Mesenchymal stem cell (in vitro differentiated cells and primary cell): ENCODE results near the gene SLC6A13.

Source experiments
- DNase-seq: peaks from one replicate; pipeline ENCODE4 v3.0.0-alpha.2; 2013
- H2AFZ ChIP-seq: one replicate; pipeline ENCODE4 v1.6.1; 2013; ENCODE audit warnings: low read depth, mild to moderate bottlenecking, control low read depth, inconsistent platforms, low read length, moderate library complexity
- H2AK5ac ChIP-seq: 2 replicates; pipeline ENCODE4 v1.6.1; 2013; ENCODE audit warnings: low read length, moderate library complexity, mild to moderate bottlenecking, inconsistent platforms; ENCODE audit not compliant: severe bottlenecking
- H2BK120ac ChIP-seq: one replicate; pipeline ENCODE4 v1.6.1; 2013; ENCODE audit warnings: low read depth, mild to moderate bottlenecking, inconsistent platforms, low read length, moderate library complexity
- H2BK12ac ChIP-seq, 2 experiments: one replicate each; pipeline ENCODE4 v1.6.1; 2013; ENCODE audit warnings: inconsistent platforms in 2 of 2, low read length in 2 of 2, mild to moderate bottlenecking in 2 of 2, moderate library complexity in 2 of 2, control low read depth in 1 of 2
- H2BK15ac ChIP-seq: one replicate; pipeline ENCODE4 v1.6.1; 2013; ENCODE audit warnings: mild to moderate bottlenecking, low read depth, inconsistent platforms; ENCODE audit not compliant: poor library complexity, severe bottlenecking
- H2BK5ac ChIP-seq: 2 replicates; pipeline ENCODE4 v1.6.1; 2013; ENCODE audit warnings: low read depth, mild to moderate bottlenecking, low read length, control low read depth, inconsistent platforms; ENCODE audit not compliant: poor library complexity, severe bottlenecking
- H3K14ac ChIP-seq, 2 experiments: one replicate each; pipeline ENCODE4 v1.6.1; 2013; ENCODE audit warnings: inconsistent platforms in 2 of 2, low read length in 2 of 2, control low read depth in 1 of 2, mild to moderate bottlenecking in 1 of 2, moderate library complexity in 1 of 2
- H3K18ac ChIP-seq, 2 experiments: one replicate each; pipeline ENCODE4 v1.6.1; 2013; ENCODE audit warnings: inconsistent platforms in 2 of 2, low read length in 2 of 2, control low read depth in 1 of 2, low read depth in 1 of 2, mild to moderate bottlenecking in 1 of 2
- H3K23ac ChIP-seq, 2 experiments: one replicate each; pipeline ENCODE4 v1.6.1; 2013; ENCODE audit warnings: inconsistent platforms in 2 of 2, low read length in 2 of 2, mild to moderate bottlenecking in 2 of 2, moderate library complexity in 2 of 2, control low read depth in 1 of 2
- H3K27ac ChIP-seq: 2 replicates; pipeline ENCODE4 v1.5.1; 2013; ENCODE audit warnings: mild to moderate bottlenecking, moderate library complexity, low read length, control low read depth, inconsistent platforms; ENCODE audit not compliant: poor library complexity, severe bottlenecking
- H3K27me3 ChIP-seq, 2 experiments: 2 replicates each; pipeline versions ENCODE4 v1.6.1 to v1.7.0; 2013; ENCODE audit warnings: low read length in 2 of 2, mild to moderate bottlenecking in 2 of 2, moderate library complexity in 2 of 2, control low read depth in 1 of 2, inconsistent platforms in 1 of 2; ENCODE audit not compliant: control insufficient read depth in 1 of 2, insufficient read depth in 1 of 2
- H3K36me3 ChIP-seq, 2 experiments: 2 replicates each; pipeline versions ENCODE4 v1.6.1 to v1.7.0; 2013; ENCODE audit warnings: low read length in 2 of 2, control low read depth in 1 of 2, inconsistent platforms in 1 of 2, low read depth in 1 of 2, mild to moderate bottlenecking in 1 of 2; ENCODE audit not compliant: insufficient read depth in 2 of 2, control insufficient read depth in 1 of 2
- H3K4ac ChIP-seq, 2 experiments: one replicate each; pipeline ENCODE4 v1.6.1; 2013; ENCODE audit warnings: inconsistent platforms in 2 of 2, low read length in 2 of 2, mild to moderate bottlenecking in 2 of 2, moderate library complexity in 2 of 2, control low read depth in 1 of 2, low read depth in 1 of 2
- H3K4me1 ChIP-seq: 2 replicates; pipeline ENCODE4 v1.6.1; 2013; ENCODE audit warnings: low read depth, low read length, control low read depth; ENCODE audit not compliant: control insufficient read depth, insufficient read depth
- H3K4me2 ChIP-seq: 2 replicates; pipeline ENCODE4 v1.6.1; 2013; ENCODE audit warnings: low read length, mild to moderate bottlenecking, inconsistent platforms; ENCODE audit not compliant: poor library complexity, severe bottlenecking
- H3K4me3 ChIP-seq, 2 experiments: 2 replicates each; pipeline versions ENCODE4 v1.5.1 to v1.7.0; 2013; ENCODE audit warnings: low read length in 2 of 2, mild to moderate bottlenecking in 2 of 2, control low read depth in 1 of 2, low read depth in 1 of 2; ENCODE audit not compliant: insufficient read depth in 1 of 2
- H3K79me1 ChIP-seq: replicated peaks from 2 replicates; pipeline ENCODE4 v1.6.1; 2013; ENCODE audit warnings: mild to moderate bottlenecking, control low read depth, low read length, inconsistent platforms; ENCODE audit not compliant: poor library complexity, severe bottlenecking
- H3K9ac ChIP-seq: 2 replicates; pipeline ENCODE4 v1.7.0; 2013; ENCODE audit warnings: mild to moderate bottlenecking, low read length, moderate library complexity
- H3K9me3 ChIP-seq: 2 replicates; pipeline ENCODE4 v1.7.0; 2013; ENCODE audit warnings: mild to moderate bottlenecking, low read length; ENCODE audit not compliant: control insufficient read depth
- H4K8ac ChIP-seq: one replicate; pipeline ENCODE4 v1.6.1; 2013; ENCODE audit warnings: inconsistent platforms, mild to moderate bottlenecking, low read length, moderate library complexity
- H4K91ac ChIP-seq: one replicate; pipeline ENCODE4 v1.6.1; 2013; ENCODE audit warnings: mild to moderate bottlenecking, low read length, inconsistent platforms
- WGBS: methylation state at CpG from one replicate; pipeline ENCODE4 v1.1.7; 2013; ENCODE audit warnings: mixed read lengths; 5-methylcytosine and 5-hydroxymethylcytosine counted together

The SLC6A13 gene

DNA sequence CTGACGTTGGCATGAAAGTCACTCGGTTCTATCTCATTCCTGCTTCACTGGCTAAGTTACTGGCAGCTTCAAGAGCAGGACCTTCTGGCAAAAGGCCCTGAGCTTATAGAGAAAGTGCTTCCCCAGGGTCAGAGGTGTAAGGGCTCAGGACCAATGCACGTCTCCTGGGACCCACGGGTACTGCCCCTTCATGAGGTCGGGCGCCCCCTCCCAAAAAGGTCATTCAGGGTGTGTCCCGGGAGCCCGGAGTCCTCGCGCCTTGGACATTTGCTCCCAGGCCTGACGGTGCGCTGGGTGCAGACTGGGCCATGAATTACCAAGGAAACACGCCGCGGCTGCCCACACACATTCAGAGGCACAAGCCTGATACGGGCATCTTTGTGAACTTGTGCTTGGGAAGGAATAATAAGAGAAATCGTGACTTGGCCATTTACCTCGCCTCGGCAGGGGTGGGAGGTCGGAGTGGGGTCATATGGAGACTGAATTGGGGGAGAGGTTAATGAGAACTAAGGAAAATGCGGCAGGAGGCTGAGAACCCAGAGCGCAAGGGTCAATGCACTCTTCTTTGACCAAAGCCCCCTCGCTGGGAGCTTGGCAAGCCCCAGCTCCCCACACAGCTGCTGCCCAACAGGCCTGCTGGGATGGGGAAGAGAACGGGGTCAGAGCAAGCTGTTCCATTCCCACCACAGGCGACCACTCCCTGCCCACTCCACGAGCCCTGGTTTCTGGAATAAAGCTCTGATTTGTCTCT, 33.0 kb downstream of the SLC6A13 start:
- no peak overlapping the region for H4K91ac ChIP-seq
- H3K9ac ChIP-seq: no peak overlapping the region
- no peak overlapping the region for H3K18ac ChIP-seq
- H3K4me3 ChIP-seq: no peak overlapping the region
- no peak overlapping the region for H3K27ac ChIP-seq
- H4K8ac ChIP-seq: no peak overlapping the region
- no peaks in the 10 kb centered on the region for H3K9me3 ChIP-seq
- DNase-seq: no peak
- H3K4ac ChIP-seq: no peak overlapping the region
- H2AK5ac ChIP-seq: no peak overlapping the region
- 82% methylated on average over 26 of the region's 26 CpGs for WGBS
- no peak overlapping the region for H2BK15ac ChIP-seq
- H2BK12ac ChIP-seq: no peak overlapping the region
- no peak overlapping the region for H2AFZ ChIP-seq
- no peaks in the 10 kb centered on the region for H3K79me1 ChIP-seq
- H3K4me1 ChIP-seq: no peaks in the 10 kb centered on the region
- H3K23ac ChIP-seq: no peak overlapping the region
- H3K4me2 ChIP-seq: no peak overlapping the region
- no peak overlapping the region for H2BK5ac ChIP-seq
- H3K36me3 ChIP-seq: no peaks in the 10 kb centered on the region
- H3K27me3 ChIP-seq: peaks cover 68 to 86% of the 10 kb centered on the region in 2 experiments
- H3K14ac ChIP-seq: no peak overlapping the region
- H2BK120ac ChIP-seq: no peak overlapping the region

DNA sequence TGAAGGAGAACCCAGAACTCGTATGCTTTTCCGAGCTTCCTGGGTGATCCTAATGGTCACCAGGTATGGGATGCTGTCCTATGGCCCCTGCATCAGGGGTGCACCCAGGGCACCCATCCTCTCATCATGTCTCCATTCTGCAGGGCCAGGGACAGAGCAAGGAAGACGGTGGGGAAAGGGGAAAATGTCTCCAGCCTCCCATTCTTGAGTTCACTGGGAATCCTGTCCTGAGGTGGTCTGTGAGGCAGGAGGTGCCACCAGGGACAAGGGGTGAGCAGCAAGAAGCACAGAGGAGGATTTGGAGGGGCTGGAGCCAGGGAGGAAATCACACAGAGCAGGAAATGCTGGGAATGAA, 33.8 kb downstream of the SLC6A13 start:
- Histone ChIP-seq H3K23ac (no peak overlapping the region), H3K36me3 (no peaks in the 10 kb centered on the region), H2BK5ac (no peak overlapping the region), H3K9me3 (no peaks in the 10 kb centered on the region), H2BK12ac (no peak overlapping the region), H3K79me1 (no peaks in the 10 kb centered on the region), H2BK120ac (no peak overlapping the region), H4K91ac (no peak overlapping the region), H2AK5ac (no peak overlapping the region), H3K27ac (no peak overlapping the region), H3K4me3 (no peak overlapping the region), H3K4me2 (no peak overlapping the region), H3K4me1 (no peaks in the 10 kb centered on the region), H3K4ac (no peak overlapping the region), H3K27me3 (peaks cover 69 to 93% of the 10 kb centered on the region in 2 experiments), H3K9ac (no peak overlapping the region), H3K18ac (no peak overlapping the region), H3K14ac (no peak overlapping the region), H2BK15ac (no peak overlapping the region), H4K8ac (no peak overlapping the region), H2AFZ (no peak overlapping the region)
- WGBS: 87% methylated on average over 3 of the region's 3 CpGs
- no peak for DNase-seq

DNA sequence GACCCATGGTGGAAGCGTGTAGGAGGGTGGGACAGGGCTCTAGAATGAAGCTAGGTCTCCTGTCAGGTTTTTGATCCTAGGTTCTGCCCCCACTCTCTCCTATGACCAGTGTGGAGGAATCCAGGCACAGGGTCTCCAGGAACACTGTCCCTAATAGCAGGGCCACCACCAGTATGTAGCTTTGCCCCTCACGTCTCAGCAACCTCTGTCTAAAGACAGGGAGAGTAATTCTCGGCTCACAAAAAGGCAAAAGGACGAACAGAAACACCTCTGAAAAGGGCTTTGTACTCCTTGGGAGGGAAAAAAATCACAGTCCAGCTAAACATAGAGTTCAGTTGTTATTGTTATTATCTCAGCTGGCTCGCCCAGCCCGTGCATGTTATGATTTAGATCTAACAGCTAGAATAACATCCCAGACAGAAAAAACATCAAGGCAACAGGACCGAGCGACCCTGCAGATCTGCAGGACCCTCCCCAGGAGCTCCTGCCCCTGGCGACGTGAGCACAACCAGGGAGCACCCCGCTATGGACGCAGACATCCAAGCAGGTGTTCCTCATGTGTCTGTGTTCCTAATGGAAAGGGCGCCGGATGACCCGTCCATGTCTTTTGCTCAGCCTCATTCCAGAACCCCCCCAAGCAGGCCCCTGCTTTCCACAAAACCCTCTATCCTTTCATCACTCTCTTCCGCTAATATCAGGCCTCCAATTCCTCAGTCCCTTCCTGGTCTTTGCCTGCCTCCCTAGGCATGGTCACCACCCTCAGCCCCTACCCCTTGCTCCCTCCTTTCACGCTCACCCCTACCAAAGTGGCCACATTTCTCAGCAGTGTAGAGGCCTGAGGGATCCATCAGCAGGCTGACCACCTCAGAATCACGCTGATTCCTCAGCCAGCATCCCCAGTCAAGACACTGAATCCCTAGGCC, 34.5 kb downstream of the SLC6A13 start:
- Histone ChIP-seq H4K91ac (no peak overlapping the region), H3K23ac (no peak overlapping the region), H2AFZ (no peak overlapping the region), H3K27ac (no peak overlapping the region), H3K4me1 (no peaks in the 10 kb centered on the region), H3K4me3 (no peak overlapping the region), H4K8ac (no peak overlapping the region), H2BK12ac (no peak overlapping the region), H3K9me3 (no peaks in the 10 kb centered on the region), H2BK15ac (no peak overlapping the region), H3K18ac (no peak overlapping the region), H3K27me3 (peaks cover 70 to 93% of the 10 kb centered on the region in 2 experiments), H3K36me3 (no peaks in the 10 kb centered on the region), H2BK5ac (no peak overlapping the region), H3K4me2 (no peak overlapping the region), H2BK120ac (no peak overlapping the region), H3K14ac (no peak overlapping the region), H2AK5ac (no peak overlapping the region), H3K9ac (no peak overlapping the region), H3K4ac (no peak overlapping the region), H3K79me1 (no peaks in the 10 kb centered on the region)
- 84% methylated on average over 18 of the region's 18 CpGs for WGBS
- DNase-seq: no peak

DNA sequence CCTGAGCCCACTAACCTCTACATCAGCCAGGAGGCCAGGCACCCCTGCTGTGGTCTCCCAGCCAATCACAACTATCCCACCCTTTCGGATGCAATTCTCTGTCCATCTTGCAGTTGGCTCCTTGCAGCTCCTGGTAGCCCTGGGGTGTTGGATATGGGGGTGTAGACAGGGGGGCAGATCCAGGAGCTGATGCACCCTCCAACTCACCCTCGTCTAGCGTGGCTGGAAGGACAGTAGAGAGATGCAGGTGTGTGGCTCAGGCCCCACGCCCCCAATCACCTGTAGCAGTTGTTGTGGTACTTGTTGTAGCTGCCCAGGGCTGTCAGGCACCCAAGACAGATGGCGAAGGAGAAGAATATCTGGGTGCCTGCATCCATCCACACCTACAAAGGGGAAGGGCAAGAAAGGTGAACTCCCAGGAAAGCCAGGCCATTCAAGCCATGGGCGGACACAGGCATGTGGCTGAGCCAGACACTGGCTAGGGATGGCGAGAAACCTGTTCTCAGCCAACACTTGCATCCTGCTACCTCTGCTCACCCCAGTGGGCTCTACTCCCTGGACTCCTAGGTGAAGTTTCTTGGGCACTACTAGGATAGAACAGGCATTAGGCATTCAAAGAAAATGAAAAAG, 35.2 kb downstream of the SLC6A13 start:
- Histone ChIP-seq H3K27ac (no peak overlapping the region), H2BK12ac (no peak overlapping the region), H3K14ac (no peak overlapping the region), H2BK15ac (no peak overlapping the region), H3K4ac (no peak overlapping the region), H3K36me3 (no peaks in the 10 kb centered on the region), H3K9ac (no peak overlapping the region), H3K4me2 (no peak overlapping the region), H3K27me3 (peaks cover 73 to 93% of the 10 kb centered on the region in 2 experiments), H3K18ac (no peak overlapping the region), H3K79me1 (no peaks in the 10 kb centered on the region), H3K9me3 (no peaks in the 10 kb centered on the region), H3K4me1 (no peaks in the 10 kb centered on the region), H3K23ac (no peak overlapping the region), H4K91ac (no peak overlapping the region), H2BK5ac (no peak overlapping the region), H2AK5ac (no peak overlapping the region), H2AFZ (no peak overlapping the region), H2BK120ac (no peak overlapping the region), H3K4me3 (no peak overlapping the region), H4K8ac (no peak overlapping the region)
- WGBS: 86% methylated on average over 5 of the region's 7 CpGs
- no peak for DNase-seq
